ENCODE measurements around the gene PHLDA2. TPM values are rescaled to one million over a fixed set of nuclear protein-coding genes. Genes with fewer than 3 reads are reported as not detected.

Gene PHLDA2
- polyA plus RNA-seq, 1 of the 3 experiments (the other 2 are of a cell fraction) = 23.6 TPM

DNA sequence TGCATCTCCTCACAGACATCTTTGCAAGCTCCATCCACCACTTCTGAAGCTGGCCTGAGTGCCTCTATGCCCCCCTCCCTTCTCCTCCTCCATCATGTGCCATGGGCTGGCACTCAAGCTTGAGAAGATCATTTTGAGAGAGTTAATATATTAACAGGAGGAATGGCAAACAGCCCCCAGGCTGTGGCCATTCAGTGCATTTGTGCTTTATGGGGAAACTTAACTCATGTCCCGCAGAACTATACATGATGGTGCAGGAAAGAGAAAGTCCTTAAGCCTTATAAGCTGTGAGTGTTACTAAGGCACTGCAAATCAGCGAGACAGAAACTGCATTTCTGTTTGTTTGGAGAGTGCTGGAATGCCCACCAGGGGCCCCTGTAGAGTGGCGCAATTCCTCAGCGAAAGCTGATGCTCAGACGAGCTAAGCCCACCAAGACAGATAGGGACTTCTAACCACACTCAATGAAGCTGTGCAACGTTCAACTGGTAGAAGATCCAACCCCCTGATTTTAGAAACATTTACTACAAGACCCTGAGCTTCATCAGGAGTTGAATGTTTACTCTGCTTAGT lies 26.8 kb upstream of the PHLDA2 start:
- Histone ChIP-seq H3K9me3 (no peaks in the 10 kb centered on the region), H2AFZ (ENCODE audit: low read depth) (no peak overlapping the region), H3F3A (replicated peaks; ENCODE audit: insufficient read depth) (peaks cover 23% of the 10 kb centered on the region), H3K4me2 (no peak overlapping the region), H3K36me3 (replicated peaks in 1 of 2; ENCODE audit: control insufficient read depth in 1 of 2, insufficient read depth in 2 of 2, low read length in 1 of 2) (peaks cover 72 to 94% of the 10 kb centered on the region in 2 experiments), H3K9me2 (no peaks in the 10 kb centered on the region), H3K4me1 (ENCODE audit: control insufficient read depth in 1 of 2, insufficient read depth in 2 of 2, low read depth in 1 of 2, low read length in 1 of 2) (peaks cover 0 to 21% of the 10 kb centered on the region in 2 experiments; a peak in 3 of 4 replicates), H4K20me1 (ENCODE audit: insufficient read depth) (no peaks in the 10 kb centered on the region), H3K27me3 (ENCODE audit: insufficient read depth) (no peaks in the 10 kb centered on the region), H3K9ac (no peak overlapping the region), H3K4me3 (ENCODE audit: low read depth in 2 of 2, low read length in 1 of 2) (no peak overlapping the region), H3K27ac (ENCODE audit: low read depth in 2 of 2, low read length in 1 of 2) (no peak overlapping the region), H3K79me2 (ENCODE audit: insufficient read depth) (peaks cover 26% of the 10 kb centered on the region; the same call in 1 of the 2 replicates)
- no peak for TF ChIP-seq MXI1 (IDR thresholded peaks at IDR 0.05; ENCODE audit: low read depth, low read length)
- TF ChIP-seq FOXJ3 (CRISPR knock-in tag; IDR thresholded peaks at IDR 0.05) = no peak
- TF ChIP-seq RCOR1 (IDR thresholded peaks at IDR 0.05; ENCODE audit: low read length) = no peak
- TF ChIP-seq, protein P1, sequence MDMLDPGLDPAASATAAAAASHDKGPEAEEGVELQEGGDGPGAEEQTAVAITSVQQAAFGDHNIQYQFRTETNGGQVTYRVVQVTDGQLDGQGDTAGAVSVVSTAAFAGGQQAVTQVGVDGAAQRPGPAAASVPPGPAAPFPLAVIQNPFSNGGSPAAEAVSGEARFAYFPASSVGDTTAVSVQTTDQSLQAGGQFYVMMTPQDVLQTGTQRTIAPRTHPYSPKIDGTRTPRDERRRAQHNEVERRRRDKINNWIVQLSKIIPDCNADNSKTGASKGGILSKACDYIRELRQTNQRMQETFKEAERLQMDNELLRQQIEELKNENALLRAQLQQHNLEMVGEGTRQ (IDR thresholded peaks at IDR 0.05; ENCODE audit: borderline replicate concordance, low read depth, low read length) = no peak
- TF ChIP-seq TAF1 (IDR thresholded peaks at IDR 0.05; ENCODE audit: borderline replicate concordance, low read depth, low read length) = no peak
- no peak for TF ChIP-seq CHD2 (IDR thresholded peaks at IDR 0.05; ENCODE audit: low read length, partially characterized antibody)
- TF ChIP-seq SMC3 (IDR thresholded peaks at IDR 0.05; ENCODE audit: low read depth, low read length) = no peak
- no peak for TF ChIP-seq POLR2AphosphoS5 (IDR thresholded peaks at IDR 0.05; ENCODE audit: low read depth, low read length)
- TF ChIP-seq, protein P2, sequence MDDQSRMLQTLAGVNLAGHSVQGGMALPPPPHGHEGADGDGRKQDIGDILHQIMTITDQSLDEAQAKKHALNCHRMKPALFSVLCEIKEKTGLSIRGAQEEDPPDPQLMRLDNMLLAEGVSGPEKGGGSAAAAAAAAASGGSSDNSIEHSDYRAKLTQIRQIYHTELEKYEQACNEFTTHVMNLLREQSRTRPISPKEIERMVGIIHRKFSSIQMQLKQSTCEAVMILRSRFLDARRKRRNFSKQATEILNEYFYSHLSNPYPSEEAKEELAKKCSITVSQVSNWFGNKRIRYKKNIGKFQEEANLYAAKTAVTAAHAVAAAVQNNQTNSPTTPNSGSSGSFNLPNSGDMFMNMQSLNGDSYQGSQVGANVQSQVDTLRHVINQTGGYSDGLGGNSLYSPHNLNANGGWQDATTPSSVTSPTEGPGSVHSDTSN (IDR thresholded peaks at IDR 0.05) = no peak
- TF ChIP-seq, protein P3, sequence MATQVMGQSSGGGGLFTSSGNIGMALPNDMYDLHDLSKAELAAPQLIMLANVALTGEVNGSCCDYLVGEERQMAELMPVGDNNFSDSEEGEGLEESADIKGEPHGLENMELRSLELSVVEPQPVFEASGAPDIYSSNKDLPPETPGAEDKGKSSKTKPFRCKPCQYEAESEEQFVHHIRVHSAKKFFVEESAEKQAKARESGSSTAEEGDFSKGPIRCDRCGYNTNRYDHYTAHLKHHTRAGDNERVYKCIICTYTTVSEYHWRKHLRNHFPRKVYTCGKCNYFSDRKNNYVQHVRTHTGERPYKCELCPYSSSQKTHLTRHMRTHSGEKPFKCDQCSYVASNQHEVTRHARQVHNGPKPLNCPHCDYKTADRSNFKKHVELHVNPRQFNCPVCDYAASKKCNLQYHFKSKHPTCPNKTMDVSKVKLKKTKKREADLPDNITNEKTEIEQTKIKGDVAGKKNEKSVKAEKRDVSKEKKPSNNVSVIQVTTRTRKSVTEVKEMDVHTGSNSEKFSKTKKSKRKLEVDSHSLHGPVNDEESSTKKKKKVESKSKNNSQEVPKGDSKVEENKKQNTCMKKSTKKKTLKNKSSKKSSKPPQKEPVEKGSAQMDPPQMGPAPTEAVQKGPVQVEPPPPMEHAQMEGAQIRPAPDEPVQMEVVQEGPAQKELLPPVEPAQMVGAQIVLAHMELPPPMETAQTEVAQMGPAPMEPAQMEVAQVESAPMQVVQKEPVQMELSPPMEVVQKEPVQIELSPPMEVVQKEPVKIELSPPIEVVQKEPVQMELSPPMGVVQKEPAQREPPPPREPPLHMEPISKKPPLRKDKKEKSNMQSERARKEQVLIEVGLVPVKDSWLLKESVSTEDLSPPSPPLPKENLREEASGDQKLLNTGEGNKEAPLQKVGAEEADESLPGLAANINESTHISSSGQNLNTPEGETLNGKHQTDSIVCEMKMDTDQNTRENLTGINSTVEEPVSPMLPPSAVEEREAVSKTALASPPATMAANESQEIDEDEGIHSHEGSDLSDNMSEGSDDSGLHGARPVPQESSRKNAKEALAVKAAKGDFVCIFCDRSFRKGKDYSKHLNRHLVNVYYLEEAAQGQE (IDR thresholded peaks at IDR 0.05; ENCODE audit: low read depth, low read length) = no peak
- no peak for TF ChIP-seq MEF2A (IDR thresholded peaks at IDR 0.05; ENCODE audit: borderline replicate concordance, low read depth)
- TF ChIP-seq NFIC (IDR thresholded peaks at IDR 0.05; ENCODE audit: borderline replicate concordance) = no peak
- TF ChIP-seq, protein P4, sequence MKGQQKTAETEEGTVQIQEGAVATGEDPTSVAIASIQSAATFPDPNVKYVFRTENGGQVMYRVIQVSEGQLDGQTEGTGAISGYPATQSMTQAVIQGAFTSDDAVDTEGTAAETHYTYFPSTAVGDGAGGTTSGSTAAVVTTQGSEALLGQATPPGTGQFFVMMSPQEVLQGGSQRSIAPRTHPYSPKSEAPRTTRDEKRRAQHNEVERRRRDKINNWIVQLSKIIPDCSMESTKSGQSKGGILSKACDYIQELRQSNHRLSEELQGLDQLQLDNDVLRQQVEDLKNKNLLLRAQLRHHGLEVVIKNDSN (IDR thresholded peaks at IDR 0.05; ENCODE audit: borderline replicate concordance, low read depth) = no peak
- DNase-seq = no peak
- POLR2A ChIA-PET = no interaction called here
- WGBS (ENCODE audit: low lambda C conversion rate) = 100% methylated on average over 6 of the region's 6 CpGs
- CTCF ChIA-PET = interaction anchor here (1.0 to 1.4 kb wide), 2 partner anchors 9 to 135 kb away, joined by 3 to 6 read pairs; no protein-coding TSS in a partner anchor
